ENCODE measurements around the gene DNMT3L. TPM values are rescaled to one million over a fixed set of nuclear protein-coding genes. Genes with fewer than 3 reads are reported as not detected.
"Not testable (repeated sequence)": the region's sequence is repeated elsewhere in the genome, so short reads cannot be mapped to it uniquely, and the experiment has no call there.

Gene DNMT3L
- polyA plus RNA-seq: not detected

DNA sequence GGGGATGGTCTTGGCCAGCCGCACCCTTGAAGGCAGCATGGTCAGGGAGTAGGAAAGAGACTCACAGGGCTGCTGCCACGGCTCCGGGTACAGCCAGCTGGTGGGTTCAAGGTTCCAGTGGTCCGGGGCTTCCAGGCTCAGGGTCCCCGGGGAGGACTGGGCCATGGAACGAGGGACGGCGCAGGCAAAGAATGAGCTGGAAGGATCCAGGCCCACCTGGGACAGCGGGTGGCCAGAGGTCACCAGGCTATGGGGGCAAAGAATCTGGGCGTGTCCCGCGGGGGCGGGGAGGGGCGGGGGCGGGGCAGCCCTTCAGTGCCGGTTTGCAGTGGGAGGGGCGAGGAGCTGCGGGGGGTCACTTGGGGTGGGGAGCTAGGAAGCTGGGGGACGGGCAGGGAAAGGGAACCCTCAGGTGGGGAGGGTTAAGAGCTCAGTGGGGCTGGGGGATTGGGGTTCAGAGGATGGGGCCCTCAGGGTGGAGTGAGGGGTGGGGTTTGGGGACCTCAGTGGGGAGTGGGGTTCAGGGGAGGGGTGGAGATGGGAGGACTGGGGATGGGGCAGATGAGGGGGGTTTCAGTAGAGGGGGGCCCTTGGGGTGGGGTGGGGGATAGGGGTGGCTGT lies at the start of gene DNMT3L:
DNMT3L (minus strand) TSS at position 223 of the 621 bp plus-strand sequence. CDS start 638 bp downstream, outside the sequence.
- Mint-ChIP-seq H3K4me1 (no peaks in the 10 kb centered on the region), H3K9me3 (no peaks in the 10 kb centered on the region), H3K27me3 (peaks cover 3% of the 10 kb centered on the region), H3K36me3 (no peaks in the 10 kb centered on the region), H3K27ac (no peak within 1 kb of the TSS), H3K4me3 (no peak within 1 kb of the TSS)

DNA sequence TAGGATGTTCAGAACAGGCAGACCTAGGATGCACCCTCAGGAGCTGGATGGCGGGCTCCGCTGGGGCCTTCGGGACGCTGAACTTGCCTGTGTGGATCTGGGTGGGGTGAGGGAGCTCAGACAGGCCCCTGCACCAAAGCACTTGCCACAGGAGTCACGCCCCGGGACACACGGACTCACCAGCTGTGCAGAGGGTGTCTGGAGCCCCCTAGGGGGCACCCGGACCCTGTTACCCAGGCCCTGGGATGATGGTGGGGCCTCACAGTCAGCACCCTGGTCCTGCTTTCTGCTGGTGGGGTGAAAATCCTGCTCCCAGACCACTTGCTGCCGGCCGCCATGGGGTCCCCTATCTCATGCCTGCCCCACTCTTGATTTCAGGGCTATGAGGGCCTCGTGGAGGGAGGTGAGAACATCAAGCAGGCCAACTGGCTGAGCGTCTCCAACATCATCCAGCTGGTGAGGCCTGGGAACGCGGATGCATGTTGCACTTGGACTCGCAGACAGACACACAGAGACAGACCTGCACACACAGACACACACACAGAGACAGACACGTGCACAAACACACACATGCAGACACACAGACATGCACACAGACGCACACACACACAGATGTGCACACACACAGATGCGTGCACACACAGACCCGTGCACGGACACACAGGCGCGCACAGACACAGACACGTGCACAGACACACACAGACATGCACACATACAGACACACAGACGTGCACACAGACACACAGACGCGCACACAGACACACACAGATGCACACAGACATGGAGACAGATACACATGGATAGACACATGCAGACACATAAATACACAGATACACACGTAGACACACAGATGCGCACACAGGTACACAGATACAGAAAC lies 49.2 kb upstream of the DNMT3L start:
- Mint-ChIP-seq H3K9me3 (no peaks in the 10 kb centered on the region), H3K4me1 (peaks cover 0 to 3% (median 3%) of the 10 kb centered on the region in 3 donors), H3K27ac (peak overlapping the region in 1 of 3 donors; percentile 29), H3K4me3 (peak overlapping the region in 1 of 4 donors; percentile 16), H3K36me3 (peaks cover 5% of the 10 kb centered on the region), H3K27me3 (no peaks in the 10 kb centered on the region)

DNA sequence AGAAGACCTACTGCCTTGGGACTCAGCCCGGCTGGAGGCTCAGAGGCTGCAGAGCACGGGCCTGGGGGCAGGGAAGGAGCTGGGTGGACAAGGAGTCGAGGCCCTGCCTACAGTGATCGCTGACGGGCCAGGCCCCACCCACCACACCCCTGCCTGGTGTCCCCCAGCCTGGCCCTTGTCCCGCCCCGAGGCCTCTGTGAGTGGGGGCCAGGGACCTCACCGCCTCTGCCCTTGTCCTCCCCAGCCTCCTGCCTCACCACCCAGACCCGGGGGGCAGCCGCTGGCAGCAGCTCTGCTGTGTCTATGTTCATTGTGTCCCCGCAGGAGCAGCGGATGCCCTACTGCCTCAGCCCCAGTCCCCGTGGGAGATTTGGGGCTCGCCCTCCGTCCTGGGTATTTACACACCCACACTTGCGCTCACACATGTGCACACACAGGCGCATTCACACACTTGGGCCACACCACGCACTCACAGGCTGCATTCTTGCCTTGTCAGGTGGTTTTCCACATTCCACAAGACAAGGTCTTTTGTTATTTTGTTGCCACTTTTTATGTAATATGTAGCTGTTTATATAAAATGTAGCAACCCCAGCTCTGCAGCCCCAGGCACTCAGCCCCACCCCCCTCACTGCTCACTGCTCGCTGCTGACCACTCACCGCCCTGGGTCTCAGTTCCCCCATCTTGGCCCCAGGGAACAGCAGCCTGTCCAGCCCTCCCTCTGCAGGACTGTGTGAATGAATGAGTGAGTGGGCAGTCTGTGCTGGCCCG lies 45.4 kb upstream of the DNMT3L start:
- Mint-ChIP-seq H3K27ac (peak overlapping the region in 2 of 3 donors; percentile 67 to 82), H3K9me3 (no peaks in the 10 kb centered on the region), H3K4me3 (no peak overlapping the region), H3K4me1 (peaks cover 6 to 21% (median 20%) of the 10 kb centered on the region in 3 donors), H3K27me3 (no peaks in the 10 kb centered on the region), H3K36me3 (peaks cover 5% of the 10 kb centered on the region)

DNA sequence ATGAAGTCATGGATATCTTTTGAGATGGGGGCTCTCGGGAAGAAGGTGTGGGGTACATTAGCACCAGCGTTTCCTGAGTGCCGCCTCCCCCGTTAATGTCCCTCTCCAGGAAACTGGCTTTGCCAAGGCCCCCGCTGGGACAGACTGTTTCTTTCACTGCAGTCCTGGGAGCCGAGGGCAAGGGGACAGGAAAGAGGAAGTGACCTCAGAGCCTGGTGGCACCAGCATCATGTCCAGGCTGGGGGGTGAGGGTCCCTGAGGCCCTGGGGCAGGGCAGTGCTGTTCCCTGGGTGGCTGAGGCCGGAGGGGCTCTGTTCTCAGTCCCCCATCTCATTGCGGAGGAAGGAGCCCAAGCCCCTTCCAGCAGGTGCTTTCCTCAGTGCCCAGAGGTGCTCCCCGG lies 44.0 kb upstream of the DNMT3L start:
- Mint-ChIP-seq H3K4me1 (peaks cover 6 to 31% (median 30%) of the 10 kb centered on the region in 3 donors), H3K9me3 (no peaks in the 10 kb centered on the region), H3K27me3 (peaks cover 1% of the 10 kb centered on the region), H3K36me3 (no peaks in the 10 kb centered on the region), H3K27ac (peak overlapping the region in 1 of 3 donors; percentile 16), H3K4me3 (no peak overlapping the region)

DNA sequence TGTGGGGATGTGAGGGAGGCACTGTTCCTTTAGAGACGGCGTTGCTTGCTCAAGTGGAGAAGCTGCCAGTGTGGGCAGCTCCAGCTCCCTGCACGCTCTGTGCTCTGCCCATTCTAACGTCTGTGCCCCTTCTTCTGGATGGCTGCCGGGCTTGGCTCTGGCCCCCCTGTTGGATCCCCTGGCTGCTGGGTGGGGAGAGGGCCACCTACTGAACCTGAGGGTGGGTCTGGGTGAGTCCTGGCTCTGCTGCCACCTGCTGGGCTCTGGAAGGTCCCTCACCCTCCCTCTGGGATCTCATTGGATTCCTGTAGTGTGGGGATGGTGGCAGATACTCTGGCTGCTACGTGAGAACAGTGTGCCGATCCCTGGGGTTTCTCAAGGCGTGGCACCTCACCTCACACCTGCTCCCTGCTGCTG lies 43.2 kb upstream of the DNMT3L start:
- Mint-ChIP-seq H3K27me3 (peaks cover 1% of the 10 kb centered on the region), H3K4me3 (peak overlapping the region in 2 of 4 donors; percentile 52 to 84), H3K9me3 (no peaks in the 10 kb centered on the region), H3K4me1 (peaks cover 6 to 31% (median 31%) of the 10 kb centered on the region in 3 donors), H3K27ac (peak overlapping the region in 2 of 3 donors; percentile 25 to 70), H3K36me3 (no peaks in the 10 kb centered on the region)

DNA sequence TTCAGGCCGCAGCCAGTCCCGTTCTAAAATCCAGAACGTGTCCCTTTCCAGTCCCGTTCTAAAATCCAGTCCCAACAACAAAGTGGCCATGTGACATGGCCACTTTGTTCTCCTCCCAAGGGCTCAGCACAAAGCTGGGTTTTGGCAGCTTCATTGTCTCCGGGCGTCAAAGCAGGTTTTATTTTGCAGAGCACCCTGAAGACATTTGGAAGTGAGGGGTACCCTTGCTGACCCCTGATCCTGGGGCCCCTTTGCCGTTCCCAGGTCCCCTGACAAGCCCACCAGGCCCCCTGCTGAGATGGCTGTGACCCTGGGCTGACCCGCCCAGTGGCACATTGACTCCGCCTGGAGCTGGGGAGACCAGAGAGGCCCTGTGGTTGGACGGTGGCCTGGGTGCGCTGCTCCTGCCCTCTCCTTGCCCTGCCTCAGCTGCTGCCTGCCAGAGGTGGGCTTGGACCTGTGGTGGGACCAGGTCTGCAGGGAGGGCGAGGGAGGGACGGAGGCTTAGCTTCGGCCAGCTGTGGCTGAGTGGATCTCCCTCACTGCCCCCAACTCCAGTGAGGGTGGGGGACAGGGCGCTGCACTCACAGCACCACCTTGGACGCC lies 42.4 kb upstream of the DNMT3L start:
- Mint-ChIP-seq H3K27me3 (peaks cover 1% of the 10 kb centered on the region), H3K9me3 (no peaks in the 10 kb centered on the region), H3K4me1 (peaks cover 10 to 34% (median 34%) of the 10 kb centered on the region in 3 donors), H3K36me3 (no peaks in the 10 kb centered on the region), H3K4me3 (peak overlapping the region in 1 of 4 donors; percentile 82), H3K27ac (peak overlapping the region in 1 of 3 donors; percentile 86)

DNA sequence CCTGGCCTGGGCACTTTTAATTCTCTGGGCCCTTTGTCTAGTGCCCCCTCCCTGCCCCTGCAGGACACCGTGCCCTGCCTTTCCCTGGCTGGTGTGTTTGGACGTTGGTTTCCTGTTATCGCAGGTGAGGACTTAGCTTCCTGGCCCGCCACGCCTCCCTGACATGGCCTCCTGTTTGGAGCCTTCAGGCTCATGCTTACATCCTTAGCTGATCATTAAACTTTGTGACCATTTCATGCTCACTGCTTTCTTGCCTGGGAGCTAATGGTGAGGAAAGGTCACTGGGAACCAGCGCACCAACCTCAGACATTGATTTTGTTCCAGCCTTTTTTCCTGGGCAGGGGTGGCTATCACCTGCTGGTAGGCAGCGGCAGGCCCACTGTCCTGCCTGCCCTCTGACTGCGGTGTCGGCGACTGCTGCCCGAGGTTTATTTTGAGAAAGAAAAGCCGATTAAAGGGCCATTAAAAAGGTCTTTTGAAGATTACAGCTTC lies 41.8 kb upstream of the DNMT3L start:
- H3K9me3 Mint-ChIP-seq: no peaks in the 10 kb centered on the region
- peak overlapping the region in 3 of 4 donors; percentile 68 to 87 (median 82) for H3K4me3 Mint-ChIP-seq
- peaks cover 12 to 37% (median 36%) of the 10 kb centered on the region in 3 donors for H3K4me1 Mint-ChIP-seq
- H3K27me3 Mint-ChIP-seq: peaks cover 1% of the 10 kb centered on the region
- H3K36me3 Mint-ChIP-seq: no peaks in the 10 kb centered on the region
- peak overlapping the region in 2 of 3 donors; percentile 78 to 86 for H3K27ac Mint-ChIP-seq

DNA sequence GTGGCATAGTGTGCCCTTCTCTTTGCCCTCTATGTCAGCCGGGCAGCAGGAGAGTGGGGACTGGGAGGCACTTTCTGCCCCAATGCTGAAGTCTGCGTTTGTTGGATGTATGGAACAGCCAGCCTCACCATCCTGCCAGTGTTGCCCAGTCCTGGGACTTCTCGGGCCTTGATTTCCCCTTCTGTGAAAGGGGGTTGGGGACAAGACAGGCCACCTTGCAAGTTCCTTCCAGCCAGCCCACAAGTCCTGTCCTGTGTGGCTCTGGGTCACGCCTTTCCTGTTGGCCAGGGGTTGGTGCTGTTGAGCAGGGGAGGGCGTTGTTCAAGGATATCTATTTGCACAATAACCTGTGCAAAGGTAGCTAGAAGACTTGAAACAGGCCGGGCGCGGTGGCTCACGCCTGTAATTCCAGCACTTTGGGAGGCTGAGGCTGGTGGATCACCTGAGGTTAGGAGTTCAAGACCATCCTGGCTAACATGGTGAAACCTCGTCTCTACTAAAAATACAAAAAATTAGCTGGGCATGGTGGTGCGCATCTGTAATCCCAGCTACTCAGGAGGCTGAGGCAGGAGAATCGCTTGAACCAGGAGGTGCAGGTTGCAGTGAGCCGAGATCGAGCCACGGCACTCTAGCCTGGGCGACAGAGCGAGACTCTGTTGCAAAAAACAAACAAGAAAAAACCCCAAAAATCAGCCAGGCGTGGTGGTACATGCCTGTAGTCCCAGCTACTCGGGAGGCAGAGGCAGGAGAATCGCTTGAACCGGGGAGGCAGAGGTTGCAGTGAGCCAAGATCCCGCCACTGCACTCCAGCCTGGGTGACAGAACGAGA lies 41.1 kb upstream of the DNMT3L start:
- peak overlapping the region; percentile 50 to 88 (median 86) for H3K27ac Mint-ChIP-seq
- H3K4me1 Mint-ChIP-seq: peaks cover 20 to 44% (median 37%) of the 10 kb centered on the region in 3 donors
- H3K27me3 Mint-ChIP-seq, H3K9me3 Mint-ChIP-seq, H3K36me3 Mint-ChIP-seq: not testable (repeated sequence)
- H3K4me3 Mint-ChIP-seq: peak overlapping the region; percentile 78 to 86 (median 84)

DNA sequence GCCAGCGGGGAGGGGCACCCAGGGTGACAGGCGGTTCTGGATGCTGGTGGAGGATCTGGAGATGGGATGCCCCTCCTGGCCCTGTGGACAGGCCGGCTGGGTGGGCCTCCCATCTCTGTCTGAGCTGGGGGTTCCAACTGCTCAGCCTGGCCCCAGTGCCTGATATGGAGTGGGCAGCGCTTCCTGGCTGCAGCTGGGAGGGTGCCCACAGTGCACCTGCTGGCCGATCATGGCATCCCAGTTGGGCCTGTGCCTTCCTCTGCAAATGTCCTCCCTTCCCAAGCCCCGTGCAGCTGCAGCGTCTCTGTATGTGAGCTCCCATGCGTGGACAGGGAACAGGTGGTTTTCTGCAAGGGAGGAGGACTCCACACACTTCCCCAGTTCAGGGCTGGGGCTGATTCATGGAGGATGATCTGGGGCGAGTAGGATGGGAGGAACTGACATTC lies 40.3 kb upstream of the DNMT3L start:
- Mint-ChIP-seq H3K36me3 (no peaks in the 10 kb centered on the region), H3K4me1 (peaks cover 23 to 44% (median 39%) of the 10 kb centered on the region in 3 donors), H3K9me3 (no peaks in the 10 kb centered on the region), H3K27ac (peak overlapping the region; percentile 50 to 86 (median 86)), H3K27me3 (peaks cover 1% of the 10 kb centered on the region), H3K4me3 (peak overlapping the region; percentile 36 to 86 (median 80))

DNA sequence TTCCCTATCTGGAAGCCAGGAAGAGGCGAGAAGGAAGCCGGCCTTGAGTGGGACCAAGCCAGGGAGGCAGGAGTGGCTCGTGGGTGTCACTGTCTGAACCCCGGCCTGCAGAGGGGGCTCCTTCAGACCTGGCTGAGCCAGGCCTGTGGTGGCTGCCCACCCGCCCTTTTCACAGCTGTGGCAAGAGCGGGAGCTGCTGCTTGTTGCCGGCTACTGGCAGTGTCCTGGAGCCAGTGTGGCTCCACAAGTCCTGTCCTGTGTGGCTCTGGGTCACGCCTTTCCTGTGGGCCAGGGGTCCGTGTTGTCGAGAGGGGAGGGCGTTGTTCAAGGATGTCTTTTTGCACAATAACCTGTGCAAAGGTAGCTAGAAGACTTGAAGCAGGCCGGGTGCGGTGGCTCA lies 39.4 kb upstream of the DNMT3L start:
- Mint-ChIP-seq H3K4me1 (peaks cover 23 to 44% (median 39%) of the 10 kb centered on the region in 3 donors), H3K4me3 (peak overlapping the region; percentile 78 to 91 (median 85)), H3K36me3 (no peaks in the 10 kb centered on the region), H3K27ac (peak overlapping the region in 2 of 3 donors; percentile 62 to 86), H3K27me3 (peaks cover 1% of the 10 kb centered on the region), H3K9me3 (no peaks in the 10 kb centered on the region)

DNA sequence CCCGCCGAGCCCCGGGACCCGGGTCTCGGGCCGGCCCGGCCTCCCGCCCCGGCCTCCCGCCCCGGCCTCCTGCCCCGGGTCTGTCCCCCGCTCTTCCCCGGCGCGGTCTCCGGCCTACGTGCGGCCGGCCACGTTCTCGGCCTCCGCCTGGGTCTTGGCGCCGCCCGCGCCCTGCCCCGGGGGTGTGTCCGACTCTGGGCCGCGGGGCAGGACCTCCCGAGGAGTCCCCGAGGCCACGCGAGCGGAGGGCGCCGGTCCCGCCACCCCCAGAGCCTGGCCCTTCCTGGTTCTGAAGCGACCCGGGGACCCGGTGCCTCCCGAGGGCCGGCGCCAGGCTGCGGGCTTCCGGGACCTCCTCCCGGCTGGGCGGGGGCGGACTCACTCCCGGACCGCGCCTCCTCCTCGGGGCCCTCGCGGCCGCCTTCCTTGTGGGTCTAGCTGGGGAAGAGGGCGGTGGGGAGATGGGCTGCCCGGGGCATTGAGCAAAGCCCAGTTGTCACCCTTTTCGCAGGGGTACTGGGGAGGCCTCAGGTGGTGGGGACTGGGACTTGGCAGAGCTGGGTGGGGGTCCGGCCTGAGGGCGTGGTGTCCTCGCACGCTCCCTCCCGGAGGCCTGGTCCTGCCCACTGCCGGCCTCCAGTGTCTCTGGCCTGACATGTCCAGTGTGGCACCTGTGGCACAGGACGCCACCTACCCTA lies 38.7 kb upstream of the DNMT3L start:
- H3K9me3 Mint-ChIP-seq: no peaks in the 10 kb centered on the region
- peaks cover 23 to 44% (median 39%) of the 10 kb centered on the region in 3 donors for H3K4me1 Mint-ChIP-seq
- H3K27ac Mint-ChIP-seq: peak overlapping the region in 1 of 3 donors; percentile 62
- peaks cover 1% of the 10 kb centered on the region for H3K27me3 Mint-ChIP-seq
- peak overlapping the region; percentile 78 to 91 (median 85) for H3K4me3 Mint-ChIP-seq
- H3K36me3 Mint-ChIP-seq: no peaks in the 10 kb centered on the region

DNA sequence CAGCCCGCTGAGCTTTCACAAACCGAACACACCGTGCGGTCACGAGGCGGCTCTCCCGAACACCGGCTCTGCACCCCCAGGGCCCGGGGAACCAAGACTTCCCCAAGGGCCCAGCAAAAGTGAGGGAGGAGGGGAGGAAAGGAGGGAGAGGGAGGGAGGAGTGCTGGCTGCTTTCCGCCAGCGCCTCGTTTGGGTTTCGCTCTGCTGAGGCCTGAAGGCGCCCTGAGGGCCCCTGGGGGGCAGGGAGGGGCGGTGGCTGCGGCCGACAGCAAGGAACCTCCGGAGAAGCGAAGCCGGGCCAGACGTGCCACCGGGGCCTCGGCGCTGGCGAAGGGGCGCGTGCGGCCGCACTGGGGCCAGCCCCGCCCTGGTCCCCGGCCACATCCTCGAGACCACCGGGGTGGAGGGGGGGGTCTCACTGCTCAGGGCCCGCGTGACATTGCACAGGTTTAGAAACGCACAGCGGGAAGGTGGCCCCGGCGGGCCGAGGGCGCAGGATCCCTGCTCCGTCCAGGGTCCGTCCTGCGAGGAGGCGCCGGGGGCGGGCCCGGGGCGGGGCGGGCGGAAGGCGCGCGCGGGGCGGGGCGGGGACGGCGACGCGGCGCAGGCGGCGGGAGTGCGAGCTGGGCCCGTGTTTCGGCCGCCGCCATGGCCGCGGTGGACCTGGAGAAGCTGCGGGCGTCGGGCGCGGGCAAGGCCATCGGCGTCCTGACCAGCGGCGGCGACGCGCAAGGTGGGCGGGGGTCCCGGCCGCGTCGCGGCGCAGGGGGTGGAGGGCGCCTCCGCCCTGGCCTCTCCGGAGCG lies 38.0 kb upstream of the DNMT3L start, which contains the start of gene PFKL:
PFKL (plus strand) TSS at position 596 of the 804 bp plus-strand sequence; CDS start at position 649, 53 bp downstream.
- peak within 1 kb of the TSS; percentile 86 to 92 (median 91) for H3K4me3 Mint-ChIP-seq
- H3K27me3 Mint-ChIP-seq: peaks cover 1% of the 10 kb centered on the region
- H3K4me1 Mint-ChIP-seq: peaks cover 23 to 42% (median 40%) of the 10 kb centered on the region in 3 donors
- H3K9me3 Mint-ChIP-seq: no peaks in the 10 kb centered on the region
- H3K27ac Mint-ChIP-seq: peak within 1 kb of the TSS; percentile 93 to 97 (median 97)
- no peaks in the 10 kb centered on the region for H3K36me3 Mint-ChIP-seq

All from IgD-negative memory B cell (primary cell).